Omental fat pad (tissue), 4 donors: ENCODE data around the gene SOX6. TPM values are rescaled to one million over a fixed set of nuclear protein-coding genes. Genes with fewer than 3 reads are reported as not detected.

Source experiments
- ATAC-seq: fragments of 150-250 bp; one replicate; pipeline ENCODE4 v1.9.1; 2016; ENCODE audit warnings: mild to moderate bottlenecking, moderate library complexity; ENCODE audit not compliant: low FRiP score
- DNase-seq: peaks from one replicate; pipeline ENCODE4 v3.0.0-alpha.2; 2019; ENCODE audit warnings: low spot score
- total RNA-seq, 4 donors: library from RNA; depleted of rRNA; stranded (reverse); fragments of >200 nt; gene quantifications; one replicate each; pipeline ENCODE4 v1.1.0, GENCODE V29; 2016
- TF ChIP-seq, protein P1 (sequence below), 3 donors: fragments of 450-650 bp; IDR thresholded peaks; one replicate each; pipeline ENCODE4 v1.5.1; 2016 to 2017; ENCODE audit warnings: antibody characterized with exemption in 3 of 3, mild to moderate bottlenecking in 3 of 3, moderate library complexity in 2 of 3

Gene SOX6
- total RNA-seq, 4 donors from 2014 or later: 2.0 to 41.0 (median 8.9) TPM

DNA sequence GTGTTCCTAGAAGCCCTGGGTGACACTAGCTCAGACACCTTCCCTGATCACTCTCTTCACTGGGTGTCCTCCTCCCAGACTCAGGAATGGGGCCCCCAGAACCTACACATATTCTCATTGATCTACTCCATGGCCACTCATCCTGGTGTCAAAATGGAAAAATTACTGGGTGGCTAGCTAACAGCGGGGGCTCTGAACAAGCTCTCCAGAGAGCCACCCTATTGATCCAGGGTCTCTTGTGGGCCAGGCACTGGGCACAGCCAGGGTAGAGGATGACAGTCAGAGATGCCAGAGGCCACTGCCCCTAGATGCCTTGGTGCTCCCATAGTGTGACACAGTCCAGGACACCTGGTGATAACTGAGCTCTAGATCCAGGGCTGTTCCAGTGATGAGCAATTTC lies 393.1 kb downstream of the SOX6 start:
- no peak for ATAC-seq
- DNase-seq: no peak
- TF ChIP-seq, protein P1, sequence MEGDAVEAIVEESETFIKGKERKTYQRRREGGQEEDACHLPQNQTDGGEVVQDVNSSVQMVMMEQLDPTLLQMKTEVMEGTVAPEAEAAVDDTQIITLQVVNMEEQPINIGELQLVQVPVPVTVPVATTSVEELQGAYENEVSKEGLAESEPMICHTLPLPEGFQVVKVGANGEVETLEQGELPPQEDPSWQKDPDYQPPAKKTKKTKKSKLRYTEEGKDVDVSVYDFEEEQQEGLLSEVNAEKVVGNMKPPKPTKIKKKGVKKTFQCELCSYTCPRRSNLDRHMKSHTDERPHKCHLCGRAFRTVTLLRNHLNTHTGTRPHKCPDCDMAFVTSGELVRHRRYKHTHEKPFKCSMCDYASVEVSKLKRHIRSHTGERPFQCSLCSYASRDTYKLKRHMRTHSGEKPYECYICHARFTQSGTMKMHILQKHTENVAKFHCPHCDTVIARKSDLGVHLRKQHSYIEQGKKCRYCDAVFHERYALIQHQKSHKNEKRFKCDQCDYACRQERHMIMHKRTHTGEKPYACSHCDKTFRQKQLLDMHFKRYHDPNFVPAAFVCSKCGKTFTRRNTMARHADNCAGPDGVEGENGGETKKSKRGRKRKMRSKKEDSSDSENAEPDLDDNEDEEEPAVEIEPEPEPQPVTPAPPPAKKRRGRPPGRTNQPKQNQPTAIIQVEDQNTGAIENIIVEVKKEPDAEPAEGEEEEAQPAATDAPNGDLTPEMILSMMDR (IDR thresholded peaks at IDR 0.05): no peak

DNA sequence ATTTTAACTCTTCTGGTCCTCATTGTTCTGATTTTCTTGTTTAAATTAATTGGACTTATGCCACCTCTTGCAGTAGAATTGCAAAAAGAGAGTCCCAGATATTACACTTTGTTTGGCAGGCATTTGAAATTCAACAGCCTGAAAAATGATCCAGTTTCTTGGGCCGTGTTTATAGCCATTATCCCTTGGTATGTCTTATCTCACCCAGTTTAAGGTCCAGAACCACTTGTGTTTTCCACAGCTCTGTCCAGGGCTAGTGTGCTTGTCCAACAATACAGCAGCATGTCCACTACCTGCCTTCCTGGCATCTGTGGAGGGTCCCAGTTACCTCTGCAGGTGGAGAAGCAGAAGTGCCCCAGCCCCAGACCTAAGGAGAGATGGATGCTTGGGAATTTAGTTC lies 397.4 kb downstream of the SOX6 start:
- DNase-seq: no peak
- no peak for ATAC-seq
- TF ChIP-seq, protein P1 (IDR thresholded peaks at IDR 0.05): no peak

DNA sequence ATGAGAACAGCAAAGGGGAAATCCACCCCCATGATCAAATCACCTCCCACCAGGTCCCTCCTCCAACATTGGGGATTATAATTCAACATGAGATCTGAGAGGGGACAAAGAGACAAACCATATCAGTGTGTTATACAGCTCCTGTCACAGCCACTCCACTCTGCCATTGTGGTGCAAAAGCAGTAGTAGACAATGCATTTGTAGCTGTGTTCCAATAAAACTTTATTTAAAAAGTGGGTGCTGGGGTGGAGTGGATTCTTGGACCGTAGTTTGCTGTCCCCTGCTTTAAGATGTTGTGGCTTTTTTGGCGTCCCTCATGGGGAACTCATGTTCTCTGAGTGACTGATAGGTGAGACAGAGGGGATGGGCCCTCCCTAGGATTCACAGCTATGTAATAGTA lies 399.1 kb downstream of the SOX6 start:
- DNase-seq: no peak
- TF ChIP-seq, protein P1 (IDR thresholded peaks at IDR 0.05): no peak
- ATAC-seq: no peak

DNA sequence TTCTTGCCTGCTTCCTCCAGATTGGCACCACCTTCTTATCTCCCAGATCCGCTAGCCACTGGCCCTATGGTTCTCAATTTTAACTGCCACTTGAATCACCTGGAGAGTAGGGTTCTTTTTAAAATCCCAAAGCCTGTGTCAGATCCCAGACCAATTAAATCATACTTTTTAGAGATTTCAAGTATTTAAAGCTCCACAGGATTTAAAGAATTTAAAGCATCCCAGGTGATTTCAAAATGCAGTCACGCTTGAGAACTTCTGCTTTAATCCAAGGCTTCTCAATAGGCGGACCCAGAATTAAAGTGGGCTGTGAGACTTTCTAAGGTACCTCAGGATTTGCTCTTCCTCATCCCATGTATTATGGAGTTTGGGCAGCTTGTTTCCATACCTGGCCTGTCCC lies 400.0 kb downstream of the SOX6 start:
- TF ChIP-seq, protein P1 (IDR thresholded peaks at IDR 0.05): no peak
- no peak for DNase-seq
- ATAC-seq: no peak

DNA sequence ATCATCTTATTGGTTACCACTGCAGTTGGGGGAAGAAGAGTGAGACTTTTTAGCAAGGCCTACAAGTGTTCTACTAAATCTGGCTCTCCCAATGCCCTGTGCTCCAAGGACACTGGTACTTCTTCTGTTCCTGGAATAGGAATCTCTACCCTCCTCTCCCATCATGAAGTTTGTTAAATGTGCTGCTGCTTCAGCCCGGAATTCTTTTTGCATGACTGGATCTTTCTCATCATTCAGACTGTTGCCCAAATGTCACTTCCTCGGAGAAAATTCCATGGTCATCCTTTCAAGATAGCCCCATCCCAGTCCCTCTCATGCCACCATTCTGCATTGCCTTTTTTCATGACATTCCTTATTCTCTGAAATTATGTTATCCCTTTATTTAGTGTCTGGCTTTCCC lies 400.8 kb downstream of the SOX6 start:
- TF ChIP-seq, protein P1 (IDR thresholded peaks at IDR 0.05): no peak
- ATAC-seq (no peak), DNase-seq (no peak)

DNA sequence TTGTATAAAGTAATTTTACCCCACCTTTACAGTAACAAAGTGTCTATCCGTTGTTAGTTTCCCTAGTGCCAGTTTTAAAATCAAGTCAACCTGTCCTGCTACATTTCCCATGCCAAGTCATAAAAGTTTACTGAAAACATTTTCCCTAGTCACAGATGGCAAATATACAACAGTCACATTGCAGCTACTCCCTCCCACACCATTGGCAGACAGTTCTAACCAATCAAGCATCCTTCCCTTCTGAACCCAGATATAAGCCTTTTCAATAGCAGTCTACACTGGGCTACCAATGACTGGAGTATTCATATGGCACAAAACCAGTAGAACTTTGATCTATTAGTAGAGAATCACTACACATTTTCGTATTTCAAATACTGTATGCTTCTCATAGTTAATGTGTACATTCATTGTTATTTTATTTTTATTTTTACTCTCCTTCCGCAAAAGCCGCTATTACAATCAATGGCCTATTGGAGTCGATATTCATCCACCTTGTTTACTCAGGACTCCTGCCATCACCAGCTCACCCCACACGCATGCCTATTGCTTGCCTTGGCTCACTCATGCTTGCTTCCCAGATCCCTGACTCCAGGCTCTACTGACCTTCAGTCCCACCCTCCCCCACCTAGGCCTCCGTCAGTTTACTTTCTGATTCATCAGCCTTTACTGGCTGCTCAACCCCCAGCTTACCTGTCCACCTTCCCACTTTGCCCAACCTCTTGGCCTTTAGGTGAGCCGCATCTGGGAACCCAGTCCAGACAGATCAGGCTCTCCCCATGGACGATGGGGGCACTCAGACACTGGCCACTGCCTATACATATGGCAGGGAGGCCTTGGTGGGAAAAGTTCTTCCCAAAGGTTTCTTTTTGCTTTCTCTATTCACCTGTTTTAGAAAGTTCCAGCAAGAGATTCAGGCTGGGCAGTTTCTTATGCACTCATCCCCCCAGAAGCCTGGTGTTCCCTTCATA lies 408.4 kb downstream of the SOX6 start:
- no peak for DNase-seq
- ATAC-seq: no peak
- TF ChIP-seq, protein P1 (IDR thresholded peaks at IDR 0.05): no peak

DNA sequence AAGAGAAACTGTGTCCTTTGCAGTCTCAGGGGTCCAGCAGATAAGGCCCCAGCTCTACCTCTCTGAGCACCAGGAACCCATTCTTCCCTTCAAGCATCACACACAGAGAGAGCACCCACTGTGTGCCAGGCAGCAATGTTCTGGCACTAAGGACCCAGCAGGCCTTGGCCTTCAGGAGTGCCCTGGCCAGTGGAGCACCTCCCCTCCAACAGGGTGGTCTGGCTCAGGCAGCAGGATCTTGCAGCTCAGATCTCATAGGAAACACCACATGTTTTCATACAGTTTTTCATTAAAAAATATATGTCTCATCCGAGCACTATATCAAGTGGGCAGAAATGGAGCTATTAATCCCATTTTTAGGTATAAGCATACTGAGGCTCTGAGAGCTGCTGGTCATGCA lies 410.6 kb downstream of the SOX6 start:
- TF ChIP-seq, protein P1 (IDR thresholded peaks at IDR 0.05): no peak
- DNase-seq: no peak
- ATAC-seq: no peak
